Adrenal gland (tissue), 12 donors: ENCODE results near the gene SLC16A1. TPM values are rescaled to one million over a fixed set of nuclear protein-coding genes. Genes with fewer than 3 reads are reported as not detected.

Experiments used
- DNase-seq, 7 donors: peaks; one replicate each; pipeline ENCODE4 v3.0.0-alpha.2; 2019 to 2020
- H3K27ac ChIP-seq, 5 donors: fragments of 200-600 bp; sonication (generic) in 4 of 5; 1 replicate in 3 of 5; 2 replicates in 2 of 5; pipeline versions ENCODE4 v1.5.1 to v1.8.0; 2016 to 2020; ENCODE audit warnings: mild to moderate bottlenecking in 1 of 5
- H3K27me3 ChIP-seq: fragments of 200-600 bp; 2 replicates; pipeline ENCODE4 v1.8.0; 2021
- H3K36me3 ChIP-seq, 2 donors: fragments of 200-600 bp; replicated peaks in 1 of 2; 1 replicate in 1 of 2; 2 replicates in 1 of 2; pipeline versions ENCODE4 v1.5.1 to v1.8.0; 2018 to 2022
- H3K4me1 ChIP-seq, 2 donors: fragments of 200-600 bp; replicated peaks in 1 of 2; 1 replicate in 1 of 2; 2 replicates in 1 of 2; pipeline versions ENCODE4 v1.5.1 to v1.8.0; 2018 to 2021
- H3K4me3 ChIP-seq, 4 donors: fragments of 200-600 bp; sonication (generic) in 3 of 4; one replicate each; pipeline ENCODE4 v1.5.1; 2016 to 2018
- H3K9me3 ChIP-seq, 3 donors: fragments of 200-600 bp; sonication (generic) in 1 of 3; replicated peaks in 1 of 3; 1 replicate in 2 of 3; 2 replicates in 1 of 3; pipeline versions ENCODE4 v1.5.1 to v1.8.0; 2016 to 2021
- POLR2A ChIP-seq, 2 donors: fragments of 450-650 bp; IDR thresholded peaks; one replicate each; pipeline ENCODE4 v1.6.1; 2017; ENCODE audit warnings: antibody characterized with exemption in 2 of 2, mild to moderate bottlenecking in 2 of 2, moderate library complexity in 1 of 2
- WGBS, 4 donors: extraction: QIAGEN DNeasy Blood & Tissue Kit in 2 of 4; methylation state at CpG; one replicate each; pipeline versions ENCODE4 v1.1.5 to v1.1.7; 2013 to 2017; 5-methylcytosine and 5-hydroxymethylcytosine counted together
- intact Hi-C, 2 donors: fragments of 100-400 bp; cut with DNase I; formaldehyde crosslinking; loops; one replicate each; pipeline versions ENCODE4 v1.14.1 to v1.15.0; 2022 to 2023
- polyA plus RNA-seq, 3 donors: library from polyadenylated mRNA; stranded (reverse); fragments of 200-250 nt in 2 of 3; fragments of 350-450 nt in 1 of 3; fragmentation: Illumina TruSeq in 1 of 3; extraction: RNeasy Lipid Tissue Mini Kit (QIAGEN cat#74804) in 1 of 3; gene quantifications; one replicate each; pipeline ENCODE4 v1.2.3, GENCODE V29; 2013 to 2014
- total RNA-seq, 9 donors: library from RNA; depleted of rRNA in 4 of 9; stranded (reverse); fragments of >200 nt in 4 of 9; fragments of 120-200 nt in 1 of 9; fragmentation: NEBNext Ultra II Directional in 1 of 9; extraction: Animal tissue kit (Norgen Biotek cat#: 25700) in 1 of 9; gene quantifications; one replicate each; pipeline versions ENCODE4 v1.1.0 to v1.2.4, GENCODE V29; 2013 to 2023
- TF ChIP-seq, protein P1 (sequence below), 6 experiments: fragments of 450-650 bp in 4 of 6; fragments of 200-600 bp in 2 of 6; sonication (generic) in 1 of 6; IDR thresholded peaks; 1 replicate in 5 of 6; 2 replicates in 1 of 6; pipeline versions ENCODE4 v1.5.1 to v1.8.0; 2016 to 2021; ENCODE audit warnings: antibody characterized with exemption in 6 of 6, mild to moderate bottlenecking in 2 of 6, moderate library complexity in 1 of 6
- donor health status: healthy with polysubstance abuse.
- donor health status: Bipolar disorder and iron deficiency.
- donor health status: DM: yes; HTN: yes; CAD: no.
- donor health status: DM: no; HTN: no; CAD: no.
- donor health status: DM: no; HTN: no; CAD: no.
- donor health status: DM: yes; HTN: yes; CAD: no.

SLC16A1 gene
- total and polyA plus RNA-seq, 12 donors: 6.0 to 67.9 (median 27.5) TPM

DNA sequence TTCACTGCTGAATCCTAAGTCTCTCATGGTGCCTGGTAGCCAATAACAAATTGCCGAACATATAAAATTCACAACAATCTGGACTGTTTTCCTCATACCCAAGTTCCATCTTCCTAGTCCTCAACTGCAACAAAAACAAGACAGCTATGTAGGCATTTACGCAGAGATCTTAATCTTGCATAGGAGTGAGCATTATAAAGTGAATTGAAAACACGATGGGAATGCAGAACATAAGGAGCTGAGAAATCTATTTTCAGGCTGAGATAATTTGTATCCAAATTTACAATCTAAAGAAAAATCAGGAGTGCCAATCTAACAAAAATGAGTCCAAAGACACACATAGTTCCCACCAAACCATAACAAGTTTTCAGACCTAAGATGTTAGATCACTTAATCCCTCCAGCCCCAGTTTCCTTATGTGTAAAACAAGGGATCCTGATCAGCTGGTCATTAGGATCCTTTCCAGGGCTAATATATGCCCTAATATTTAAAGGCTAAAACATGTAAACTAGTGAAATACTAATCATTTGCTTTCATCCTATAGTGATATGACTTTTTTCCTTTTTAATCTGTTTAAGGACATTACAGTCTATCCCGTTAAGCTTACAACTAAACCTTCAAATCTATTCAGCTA is 1.9 kb downstream of the SLC16A1 start:
- Histone ChIP-seq H3K36me3 (no peaks in the 10 kb centered on the region), H3K4me1 (peaks cover 6 to 23% of the 10 kb centered on the region in 2 donors), H3K27me3 (no peaks in the 10 kb centered on the region), H3K9me3 (no peaks in the 10 kb centered on the region), H3K27ac (no peak overlapping the region), H3K4me3 (no peak overlapping the region)
- TF ChIP-seq POLR2A (IDR thresholded peaks at IDR 0.05): no peak
- TF ChIP-seq, protein P1, sequence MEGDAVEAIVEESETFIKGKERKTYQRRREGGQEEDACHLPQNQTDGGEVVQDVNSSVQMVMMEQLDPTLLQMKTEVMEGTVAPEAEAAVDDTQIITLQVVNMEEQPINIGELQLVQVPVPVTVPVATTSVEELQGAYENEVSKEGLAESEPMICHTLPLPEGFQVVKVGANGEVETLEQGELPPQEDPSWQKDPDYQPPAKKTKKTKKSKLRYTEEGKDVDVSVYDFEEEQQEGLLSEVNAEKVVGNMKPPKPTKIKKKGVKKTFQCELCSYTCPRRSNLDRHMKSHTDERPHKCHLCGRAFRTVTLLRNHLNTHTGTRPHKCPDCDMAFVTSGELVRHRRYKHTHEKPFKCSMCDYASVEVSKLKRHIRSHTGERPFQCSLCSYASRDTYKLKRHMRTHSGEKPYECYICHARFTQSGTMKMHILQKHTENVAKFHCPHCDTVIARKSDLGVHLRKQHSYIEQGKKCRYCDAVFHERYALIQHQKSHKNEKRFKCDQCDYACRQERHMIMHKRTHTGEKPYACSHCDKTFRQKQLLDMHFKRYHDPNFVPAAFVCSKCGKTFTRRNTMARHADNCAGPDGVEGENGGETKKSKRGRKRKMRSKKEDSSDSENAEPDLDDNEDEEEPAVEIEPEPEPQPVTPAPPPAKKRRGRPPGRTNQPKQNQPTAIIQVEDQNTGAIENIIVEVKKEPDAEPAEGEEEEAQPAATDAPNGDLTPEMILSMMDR (IDR thresholded peaks at IDR 0.05): no peak
- no peak for DNase-seq
- intact Hi-C loops: loop anchor here (10.0 kb wide), 1 partner anchor 69 kb away; no protein-coding TSS in a partner anchor
- WGBS, 4 donors: 85 to 91% (median 89%) methylated on average over 4 of the region's 4 CpGs

DNA sequence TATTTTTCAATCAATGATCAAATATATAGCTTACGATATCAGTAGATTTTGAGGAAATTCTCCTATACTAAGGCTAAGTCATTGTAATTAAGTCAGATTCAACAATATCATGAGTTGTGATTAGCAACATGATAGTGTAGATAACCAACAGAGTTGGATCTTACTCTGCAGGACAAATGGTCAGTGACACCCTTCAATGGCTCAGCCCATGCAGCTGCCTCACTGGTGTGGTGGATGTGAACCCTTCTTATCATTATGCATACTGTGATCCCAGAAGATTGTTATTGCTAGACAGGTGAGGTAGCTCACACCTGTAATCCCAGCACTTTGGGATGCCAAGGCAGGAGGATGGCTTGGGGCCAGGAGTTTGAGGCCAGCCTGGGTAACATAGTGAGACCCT is 5.6 kb downstream of the SLC16A1 start:
- 96 to 100% (median 97%) methylated on average over 1 of the region's 1 CpG for WGBS, 4 donors
- intact Hi-C loops: loop anchor here (10.0 kb wide), 1 partner anchor 66 kb away; no protein-coding TSS in a partner anchor
- Histone ChIP-seq H3K4me1 (peaks cover 0 to 12% of the 10 kb centered on the region in 2 donors), H3K27ac (no peak overlapping the region), H3K9me3 (no peaks in the 10 kb centered on the region), H3K36me3 (no peaks in the 10 kb centered on the region), H3K27me3 (no peaks in the 10 kb centered on the region), H3K4me3 (no peak overlapping the region)
- DNase-seq: no peak
- TF ChIP-seq, protein P1 (IDR thresholded peaks at IDR 0.05): no peak
- TF ChIP-seq POLR2A (IDR thresholded peaks at IDR 0.05): no peak

DNA sequence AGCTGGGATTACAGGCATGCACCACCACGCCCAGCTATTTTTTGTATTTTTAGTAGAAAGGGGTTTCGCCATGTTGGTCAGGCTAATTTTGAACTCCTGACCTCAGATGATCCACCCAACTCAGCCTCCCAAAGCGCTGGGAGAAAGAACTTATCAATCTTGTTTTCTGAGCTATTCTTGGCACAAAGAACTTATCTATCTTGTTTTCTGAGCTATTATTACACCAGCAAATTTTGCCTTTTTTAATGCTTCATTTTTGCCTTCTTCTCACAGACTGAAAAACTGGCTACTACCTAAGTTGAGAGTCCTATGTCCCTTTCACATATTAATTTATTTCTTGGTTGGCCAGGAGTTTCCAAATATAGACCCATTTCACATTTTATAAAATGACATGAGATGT is 9.3 kb downstream of the SLC16A1 start:
- H3K27me3 ChIP-seq: no peaks in the 10 kb centered on the region
- DNase-seq: no peak

DNA sequence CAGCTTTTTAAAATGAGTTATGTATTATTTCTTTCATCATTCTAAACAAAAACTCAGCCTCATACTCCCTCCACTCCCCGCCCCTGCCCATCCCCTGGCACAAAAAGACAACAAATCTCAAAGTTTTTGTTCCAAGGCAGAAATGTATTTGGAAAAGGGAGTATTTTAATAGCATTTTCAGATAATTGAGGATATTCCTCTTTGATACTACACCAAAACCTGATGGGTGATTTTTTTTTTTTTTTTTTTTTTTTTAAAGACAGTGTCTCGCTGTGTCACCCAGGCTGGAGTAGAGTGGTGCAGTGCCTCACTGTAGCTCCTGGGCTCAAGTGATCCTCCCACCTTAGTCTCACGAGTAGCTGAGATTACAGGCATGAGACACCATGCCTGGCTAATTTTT is 16.2 kb downstream of the SLC16A1 start:
- intact Hi-C loops: no loop called here
- no peaks in the 10 kb centered on the region for H3K27me3 ChIP-seq
- no peak overlapping the region for H3K4me3 ChIP-seq
- DNase-seq: no peak
- no peak for TF ChIP-seq POLR2A (IDR thresholded peaks at IDR 0.05)
- H3K9me3 ChIP-seq: no peaks in the 10 kb centered on the region
- H3K27ac ChIP-seq: no peak overlapping the region
- peaks cover 0 to 29% of the 10 kb centered on the region in 2 donors for H3K4me1 ChIP-seq
- 67 to 84% (median 81%) methylated on average over 3 of the region's 3 CpGs for WGBS, 4 donors
- H3K36me3 ChIP-seq: no peaks in the 10 kb centered on the region

More for the DNA sequence above, 9.3 kb downstream of the SLC16A1 start:
- TF ChIP-seq, protein P1 (IDR thresholded peaks at IDR 0.05): no peak
- no peak for TF ChIP-seq POLR2A (IDR thresholded peaks at IDR 0.05)
- Histone ChIP-seq H3K4me1 (no peaks in the 10 kb centered on the region), H3K9me3 (no peaks in the 10 kb centered on the region), H3K36me3 (no peaks in the 10 kb centered on the region), H3K4me3 (no peak overlapping the region), H3K27ac (no peak overlapping the region)
- 67 to 74% (median 72%) methylated on average over 3 of the region's 3 CpGs for WGBS, 4 donors
- intact Hi-C loops: no loop called here

DNA sequence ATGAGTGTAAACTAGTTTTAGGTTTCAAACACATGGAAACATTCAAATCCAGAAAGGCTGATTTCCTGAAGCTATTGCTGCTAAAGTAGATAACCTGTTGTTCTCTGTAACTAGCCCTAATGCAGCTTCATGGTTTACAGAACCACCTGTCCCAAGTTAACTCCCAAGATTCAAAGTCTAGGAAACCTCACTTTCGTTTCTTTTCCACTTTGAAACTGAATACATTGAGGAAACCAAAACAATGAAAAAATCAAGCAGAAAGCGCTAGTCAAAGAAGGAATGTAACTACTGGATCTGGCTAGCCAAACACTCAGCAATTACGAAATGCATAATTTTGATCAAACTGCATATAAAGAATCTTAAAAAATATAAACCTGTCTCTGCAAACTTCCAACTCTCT is 17.8 kb downstream of the SLC16A1 start:
- Histone ChIP-seq H3K9me3 (no peaks in the 10 kb centered on the region), H3K36me3 (no peaks in the 10 kb centered on the region), H3K27ac (no peak overlapping the region), H3K4me3 (no peak overlapping the region), H3K27me3 (no peaks in the 10 kb centered on the region), H3K4me1 (peaks cover 0 to 29% of the 10 kb centered on the region in 2 donors)
- no peak for DNase-seq
- WGBS, 4 donors: 77 to 83% (median 80%) methylated on average over 3 of the region's 3 CpGs
- intact Hi-C loops: no loop called here
- TF ChIP-seq, protein P1 (IDR thresholded peaks at IDR 0.05): no peak
- no peak for TF ChIP-seq POLR2A (IDR thresholded peaks at IDR 0.05)
